Natural killer cell (primary cell): Measurements from ENCODE around the gene USH1G. TPM values are rescaled to one million over a fixed set of nuclear protein-coding genes. Genes with fewer than 3 reads are reported as not detected.

Experiments used
- ATAC-seq, 3 donors: fragments of 150-1000 bp in 2 of 3; fragments of 200-7000 bp in 1 of 3; cut with Tn5 transposase; 1 replicate in 1 of 3; 2 replicates in 2 of 3; pipeline ENCODE4 v1.10.0; 2021; ENCODE audit warnings: mild to moderate bottlenecking in 2 of 3, moderate library complexity in 2 of 3
- DNase-seq, 2 donors: peaks; one replicate each; pipeline versions ENCODE4 v3.0.0 to v3.0.0-alpha.2; 2013 to 2021; ENCODE audit warnings: mixed read lengths in 1 of 2
- H3K27ac ChIP-seq: one replicate; pipeline ENCODE4 v1.5.1; 2013; ENCODE audit warnings: mild to moderate bottlenecking, low read length
- H3K27me3 ChIP-seq: one replicate; pipeline ENCODE4 v1.6.1; 2013; ENCODE audit warnings: low read length; ENCODE audit not compliant: control insufficient read depth, insufficient read depth
- H3K36me3 ChIP-seq: one replicate; pipeline ENCODE4 v1.6.1; 2013; ENCODE audit warnings: low read length; ENCODE audit not compliant: control insufficient read depth, insufficient read depth
- H3K4me1 ChIP-seq: one replicate; pipeline ENCODE4 v1.6.1; 2013; ENCODE audit warnings: low read length; ENCODE audit not compliant: control insufficient read depth, insufficient read depth
- H3K4me3 ChIP-seq: one replicate; pipeline ENCODE4 v1.5.1; 2013; ENCODE audit warnings: low read length
- H3K9me3 ChIP-seq: one replicate; pipeline ENCODE4 v1.6.1; 2013; ENCODE audit warnings: low read length; ENCODE audit not compliant: control insufficient read depth, insufficient read depth
- H3K27ac Mint-ChIP-seq, 2 donors: one replicate each; pipeline ENCODE4 v1.8.0; 2022; ENCODE audit warnings: mild to moderate bottlenecking in 2 of 2, mixed read lengths in 2 of 2, moderate library complexity in 1 of 2
- H3K27me3 Mint-ChIP-seq, 2 donors: one replicate each; pipeline ENCODE4 v1.8.0; 2022; ENCODE audit warnings: low read depth in 2 of 2, mixed read lengths in 2 of 2
- H3K36me3 Mint-ChIP-seq: one replicate; pipeline ENCODE4 v1.8.0; 2022; ENCODE audit warnings: mixed read lengths
- H3K4me1 Mint-ChIP-seq, 2 donors: one replicate each; pipeline ENCODE4 v1.8.0; 2022; ENCODE audit warnings: mixed read lengths in 2 of 2
- H3K4me3 Mint-ChIP-seq: one replicate; pipeline ENCODE4 v1.8.0; 2022; ENCODE audit warnings: mild to moderate bottlenecking, moderate library complexity, mixed read lengths
- H3K9me3 Mint-ChIP-seq, 2 donors: one replicate each; pipeline ENCODE4 v1.8.0; 2022; ENCODE audit warnings: mixed read lengths in 2 of 2
- WGBS: methylation state at CpG from one replicate; pipeline ENCODE4 v1.1.7; 2013; ENCODE audit warnings: missing lambda C conversion rate; ENCODE audit not compliant: insufficient coverage; 5-methylcytosine and 5-hydroxymethylcytosine counted together
- intact Hi-C: fragments of 100-400 bp; cut with micrococcal nuclease; formaldehyde crosslinking; loops from one replicate; pipeline ENCODE4 v1.14.2; 2022
- total RNA-seq, 4 donors: library from RNA; stranded (reverse); fragments of 120-200 nt in 1 of 4; gene quantifications; one replicate each; pipeline versions ENCODE4 v1.2.3 to v1.2.4, GENCODE V29; 2013 to 2022
- TF ChIP-seq, protein P1 (sequence below): fragments of 200-600 bp; IDR thresholded peaks from one replicate; pipeline ENCODE4 v1.8.0; 2022; ENCODE audit warnings: antibody characterized with exemption

The USH1G gene
- total RNA-seq, 3 donors from 2014 or later (not counting 1 experiment from before 2014, with no cell fraction given): not detected

DNA sequence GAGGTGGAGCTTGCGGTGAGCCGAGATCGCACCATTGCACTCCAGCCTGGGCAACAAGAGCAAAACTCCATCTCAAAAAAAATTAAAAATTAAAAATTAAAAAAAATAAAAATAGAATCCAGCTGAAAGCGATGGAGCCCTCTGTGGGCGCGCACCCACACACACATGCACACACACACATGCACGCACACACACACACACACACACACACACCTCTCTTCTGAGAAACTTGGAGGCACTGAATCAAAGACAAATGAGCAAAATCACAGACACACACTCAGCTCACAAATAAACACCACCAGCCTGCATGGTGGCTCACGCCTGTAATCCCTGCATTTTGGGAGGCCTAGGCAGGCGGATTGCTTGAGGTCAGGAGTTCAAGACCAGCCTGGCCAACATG lies 20.0 kb downstream of the USH1G start:
- no peaks in the 10 kb centered on the region for H3K36me3 Mint-ChIP-seq
- Histone ChIP-seq H3K27ac (no peak overlapping the region), H3K4me3 (no peak overlapping the region), H3K27me3 (no peaks in the 10 kb centered on the region), H3K9me3 (no peaks in the 10 kb centered on the region), H3K4me1 (no peaks in the 10 kb centered on the region), H3K36me3 (no peaks in the 10 kb centered on the region)
- no peak overlapping the region for H3K4me3 Mint-ChIP-seq
- H3K27me3 Mint-ChIP-seq: peaks cover 0 to 4% of the 10 kb centered on the region in 2 donors
- DNase-seq (no peak), ATAC-seq (no peak)
- 85% methylated on average over 7 of the region's 9 CpGs for WGBS
- TF ChIP-seq, protein P1, sequence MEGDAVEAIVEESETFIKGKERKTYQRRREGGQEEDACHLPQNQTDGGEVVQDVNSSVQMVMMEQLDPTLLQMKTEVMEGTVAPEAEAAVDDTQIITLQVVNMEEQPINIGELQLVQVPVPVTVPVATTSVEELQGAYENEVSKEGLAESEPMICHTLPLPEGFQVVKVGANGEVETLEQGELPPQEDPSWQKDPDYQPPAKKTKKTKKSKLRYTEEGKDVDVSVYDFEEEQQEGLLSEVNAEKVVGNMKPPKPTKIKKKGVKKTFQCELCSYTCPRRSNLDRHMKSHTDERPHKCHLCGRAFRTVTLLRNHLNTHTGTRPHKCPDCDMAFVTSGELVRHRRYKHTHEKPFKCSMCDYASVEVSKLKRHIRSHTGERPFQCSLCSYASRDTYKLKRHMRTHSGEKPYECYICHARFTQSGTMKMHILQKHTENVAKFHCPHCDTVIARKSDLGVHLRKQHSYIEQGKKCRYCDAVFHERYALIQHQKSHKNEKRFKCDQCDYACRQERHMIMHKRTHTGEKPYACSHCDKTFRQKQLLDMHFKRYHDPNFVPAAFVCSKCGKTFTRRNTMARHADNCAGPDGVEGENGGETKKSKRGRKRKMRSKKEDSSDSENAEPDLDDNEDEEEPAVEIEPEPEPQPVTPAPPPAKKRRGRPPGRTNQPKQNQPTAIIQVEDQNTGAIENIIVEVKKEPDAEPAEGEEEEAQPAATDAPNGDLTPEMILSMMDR: no peak
- no peaks in the 10 kb centered on the region for H3K9me3 Mint-ChIP-seq
- intact Hi-C loops: no loop called here
- H3K4me1 Mint-ChIP-seq: no peaks in the 10 kb centered on the region
- H3K27ac Mint-ChIP-seq: no peak overlapping the region

DNA sequence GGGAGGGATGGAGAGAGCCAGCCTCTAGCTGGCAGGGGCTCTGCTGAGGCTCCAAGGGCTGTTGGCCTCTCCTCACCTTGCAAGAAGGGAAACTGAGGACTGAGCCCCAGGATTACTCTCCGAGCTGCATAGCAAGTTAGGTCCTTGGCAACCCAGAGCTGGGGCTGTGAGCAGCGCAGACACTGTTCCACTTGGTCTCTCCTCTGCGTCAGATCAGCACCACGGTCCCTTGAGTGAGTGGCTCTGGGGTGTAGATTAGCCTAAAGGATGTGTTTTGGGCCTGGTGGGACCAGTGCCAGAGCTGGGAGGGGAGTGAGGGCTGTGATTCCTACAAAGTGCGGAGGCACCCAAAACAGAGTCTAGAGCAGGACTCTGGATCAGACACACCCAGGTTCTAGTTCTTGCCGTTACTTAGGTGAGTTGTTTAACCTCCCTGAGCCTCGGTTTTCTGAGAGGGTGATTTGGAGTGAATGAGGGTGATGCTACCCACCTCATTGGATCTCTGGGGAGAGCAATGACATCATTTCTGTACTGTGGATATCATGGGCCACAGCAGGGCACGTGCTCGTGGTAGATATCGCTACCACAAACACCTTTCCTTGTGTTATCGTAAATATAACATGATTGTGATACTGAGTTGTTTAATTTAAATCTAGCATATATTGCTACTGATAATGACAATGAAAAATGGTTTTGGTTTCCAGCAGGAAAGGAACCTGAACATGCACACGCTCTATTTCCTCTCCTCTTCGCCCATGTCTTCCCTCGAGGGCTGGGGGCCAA lies 21.5 kb downstream of the USH1G start:
- intact Hi-C loops: no loop called here
- DNase-seq: no peak
- Mint-ChIP-seq H3K4me3 (no peak overlapping the region), H3K27me3 (peaks cover 2 to 6% of the 10 kb centered on the region in 2 donors), H3K4me1 (no peaks in the 10 kb centered on the region), H3K27ac (no peak overlapping the region), H3K9me3 (no peaks in the 10 kb centered on the region), H3K36me3 (no peaks in the 10 kb centered on the region)
- peaks cover 3% of the 10 kb centered on the region for H3K27me3 ChIP-seq
- H3K4me3 ChIP-seq: no peak overlapping the region
- TF ChIP-seq, protein P1: no peak
- H3K27ac ChIP-seq: no peak overlapping the region
- no peak for ATAC-seq
- H3K9me3 ChIP-seq: no peaks in the 10 kb centered on the region
- no peaks in the 10 kb centered on the region for H3K36me3 ChIP-seq
- 52% methylated on average over 9 of the region's 14 CpGs for WGBS
- no peaks in the 10 kb centered on the region for H3K4me1 ChIP-seq

DNA sequence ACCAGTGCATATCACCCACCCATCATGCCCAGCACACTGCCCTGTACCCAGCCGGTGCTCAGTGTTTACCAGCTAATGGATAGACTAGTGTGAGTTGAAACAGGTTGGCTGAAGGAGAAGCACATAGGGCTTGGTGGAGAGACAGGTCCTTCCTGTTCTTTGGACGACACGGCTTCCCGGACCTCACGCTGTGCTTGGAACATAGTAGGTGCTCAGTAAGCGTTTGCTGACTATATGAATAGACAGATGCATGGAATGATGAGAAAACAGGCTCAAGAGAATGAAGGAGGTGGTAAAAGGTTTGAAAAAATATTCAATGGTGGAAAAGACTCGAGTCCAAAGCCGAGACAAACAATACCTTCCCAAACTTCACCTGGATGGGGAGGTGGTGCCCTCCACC lies 22.8 kb downstream of the USH1G start:
- 91% methylated on average over 6 of the region's 8 CpGs for WGBS
- Mint-ChIP-seq H3K27me3 (peaks cover 11 to 15% of the 10 kb centered on the region in 2 donors), H3K27ac (no peak overlapping the region), H3K4me1 (no peaks in the 10 kb centered on the region), H3K36me3 (no peaks in the 10 kb centered on the region), H3K4me3 (no peak overlapping the region), H3K9me3 (no peaks in the 10 kb centered on the region)
- H3K27ac ChIP-seq: no peak overlapping the region
- TF ChIP-seq, protein P1: no peak
- no peaks in the 10 kb centered on the region for H3K4me1 ChIP-seq
- no peaks in the 10 kb centered on the region for H3K36me3 ChIP-seq
- no peak for DNase-seq
- H3K27me3 ChIP-seq: peaks cover 3% of the 10 kb centered on the region
- H3K4me3 ChIP-seq: no peak overlapping the region
- H3K9me3 ChIP-seq: no peaks in the 10 kb centered on the region
- intact Hi-C loops: no loop called here
- no peak for ATAC-seq
